HG03064 (cell line): ENCODE measurements around the gene ALDH2.
"Not testable (repeated sequence)": the region's sequence is repeated elsewhere in the genome, so short reads cannot be mapped to it uniquely, and the experiment has no call there.

Experiments
- ATAC-seq: cut with Tn5 transposase; IDR thresholded peaks from one replicate; pipeline ENCODE4 v1.9.1; 2021; ENCODE audit warnings: low read depth; ENCODE audit not compliant: unreplicated experiment

ALDH2 gene

GRCh38 chr12:111823891-111824290 is 57.2 kb downstream of the ALDH2 start:
- ATAC-seq, result no peak

GRCh38 chr12:111824312-111824711 is 57.6 kb downstream of the ALDH2 start:
- not testable (repeated sequence) for ATAC-seq

- no peak for ATAC-seq
Measured at GRCh38 chr12:111825509-111825908, 58.8 kb downstream of the ALDH2 start.

- ATAC-seq, result no peak
Measured at GRCh38 chr12:111826316-111826715, 59.6 kb downstream of the ALDH2 start.

- no peak for ATAC-seq
Measured at GRCh38 chr12:111826992-111827391, 60.3 kb downstream of the ALDH2 start.

GRCh38 chr12:111827907-111828306 is 61.2 kb downstream of the ALDH2 start:
- no peak for ATAC-seq

- no peak for ATAC-seq
Measured at GRCh38 chr12:111828338-111828979, 61.7 kb downstream of the ALDH2 start.

- ATAC-seq, result not testable (repeated sequence)
Measured at GRCh38 chr12:111829635-111830034, 62.9 kb downstream of the ALDH2 start.

GRCh38 chr12:111834740-111835386 is 68.1 kb downstream of the ALDH2 start:
- not testable (repeated sequence) for ATAC-seq

- ATAC-seq, result not testable (repeated sequence)
Measured at GRCh38 chr12:111835531-111836181, 68.9 kb downstream of the ALDH2 start.

- no peak for ATAC-seq
Measured at GRCh38 chr12:111838353-111838752, 71.6 kb downstream of the ALDH2 start.

- no peak for ATAC-seq
Measured at GRCh38 chr12:111840807-111841206, 74.1 kb downstream of the ALDH2 start.

GRCh38 chr12:111841236-111841749 is 74.6 kb downstream of the ALDH2 start:
- ATAC-seq, result no peak

- peak; percentile 60 for ATAC-seq
Measured at GRCh38 chr12:111841750-111842555, 75.2 kb downstream of the ALDH2 start, which contains the start of gene MAPKAPK5. TSS of gene MAPKAPK5 (plus strand) at chr12:111842228. CDS start at chr12:111842734, 506 bp downstream.

GRCh38 chr12:111842556-111843396 is 76.0 kb downstream of the ALDH2 start:
- peak; percentile 21 for ATAC-seq

GRCh38 chr12:111846016-111846415 is 79.3 kb downstream of the ALDH2 start:
- no peak for ATAC-seq

GRCh38 chr12:111850526-111850925 is 83.8 kb downstream of the ALDH2 start:
- ATAC-seq, result no peak

- no peak for ATAC-seq
Measured at GRCh38 chr12:111858186-111858585, 91.5 kb downstream of the ALDH2 start.

- ATAC-seq, result no peak
Measured at GRCh38 chr12:111858778-111859177, 92.0 kb downstream of the ALDH2 start.

- no peak for ATAC-seq
Measured at GRCh38 chr12:111864913-111865312, 98.2 kb downstream of the ALDH2 start.
